Neural cell (in vitro differentiated cells): ENCODE data around the gene NMNAT3.

ENCODE experiments used
- EP300 ChIP-seq: fragments of 450-650 bp; conservative IDR thresholded peaks from 2 replicates; pipeline ENCODE4 v1.6.1; 2014; ENCODE audit warnings: antibody characterized with exemption, mild to moderate bottlenecking, moderate library complexity; ENCODE audit not compliant: poor library complexity, severe bottlenecking
- POLR2AphosphoS5 ChIP-seq: IDR thresholded peaks from 2 replicates; pipeline ENCODE4 v1.6.1; 2012
- TAF1 ChIP-seq: IDR thresholded peaks from 2 replicates; pipeline ENCODE4 v1.6.1; 2012; ENCODE audit warnings: low read depth
- TF ChIP-seq, protein P1 (sequence below): fragments of 450-650 bp; IDR thresholded peaks from 2 replicates; pipeline ENCODE4 v1.5.1; 2014; ENCODE audit warnings: antibody characterized with exemption, mild to moderate bottlenecking, moderate library complexity; ENCODE audit not compliant: poor library complexity, severe bottlenecking
- TF ChIP-seq, protein P2 (sequence below): IDR thresholded peaks from 2 replicates; pipeline ENCODE4 v1.6.1; 2012; ENCODE audit warnings: borderline replicate concordance

DNA sequence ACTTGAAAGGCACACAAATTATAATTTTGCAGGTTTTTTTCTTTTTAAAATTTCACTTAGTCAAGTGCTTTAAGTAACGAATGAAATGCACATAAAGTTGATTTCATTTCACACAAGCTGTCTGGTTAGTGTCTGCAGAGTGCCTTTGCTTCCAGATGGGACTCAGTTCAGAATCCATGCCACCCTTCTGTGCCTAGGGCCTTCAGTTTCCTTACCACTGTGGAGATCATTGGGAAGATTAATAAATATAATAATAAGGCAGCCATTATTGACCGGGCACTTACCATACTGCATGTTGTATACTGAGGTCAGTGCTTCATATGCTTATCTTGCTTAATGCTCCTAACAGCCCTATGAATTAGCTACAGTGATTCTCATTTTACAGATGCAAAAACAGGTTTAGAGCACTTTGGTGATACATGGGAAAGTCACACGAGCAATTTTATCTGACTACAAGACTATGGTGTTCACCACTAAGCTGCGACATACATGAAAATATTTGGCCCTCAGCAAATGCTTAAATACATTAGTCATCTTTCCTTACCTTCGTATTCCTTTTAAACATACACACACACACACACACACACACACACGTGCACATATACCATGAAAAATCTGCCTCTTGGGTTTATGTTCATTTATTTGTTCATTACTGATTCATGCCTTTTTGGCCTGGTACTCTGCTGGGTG is 3.1 kb downstream of the NMNAT3 start:
- TF ChIP-seq EP300 (no peak), POLR2AphosphoS5 (no peak), TAF1 (no peak)
- TF ChIP-seq, protein P1, sequence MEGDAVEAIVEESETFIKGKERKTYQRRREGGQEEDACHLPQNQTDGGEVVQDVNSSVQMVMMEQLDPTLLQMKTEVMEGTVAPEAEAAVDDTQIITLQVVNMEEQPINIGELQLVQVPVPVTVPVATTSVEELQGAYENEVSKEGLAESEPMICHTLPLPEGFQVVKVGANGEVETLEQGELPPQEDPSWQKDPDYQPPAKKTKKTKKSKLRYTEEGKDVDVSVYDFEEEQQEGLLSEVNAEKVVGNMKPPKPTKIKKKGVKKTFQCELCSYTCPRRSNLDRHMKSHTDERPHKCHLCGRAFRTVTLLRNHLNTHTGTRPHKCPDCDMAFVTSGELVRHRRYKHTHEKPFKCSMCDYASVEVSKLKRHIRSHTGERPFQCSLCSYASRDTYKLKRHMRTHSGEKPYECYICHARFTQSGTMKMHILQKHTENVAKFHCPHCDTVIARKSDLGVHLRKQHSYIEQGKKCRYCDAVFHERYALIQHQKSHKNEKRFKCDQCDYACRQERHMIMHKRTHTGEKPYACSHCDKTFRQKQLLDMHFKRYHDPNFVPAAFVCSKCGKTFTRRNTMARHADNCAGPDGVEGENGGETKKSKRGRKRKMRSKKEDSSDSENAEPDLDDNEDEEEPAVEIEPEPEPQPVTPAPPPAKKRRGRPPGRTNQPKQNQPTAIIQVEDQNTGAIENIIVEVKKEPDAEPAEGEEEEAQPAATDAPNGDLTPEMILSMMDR = no peak
- TF ChIP-seq, protein P2, sequence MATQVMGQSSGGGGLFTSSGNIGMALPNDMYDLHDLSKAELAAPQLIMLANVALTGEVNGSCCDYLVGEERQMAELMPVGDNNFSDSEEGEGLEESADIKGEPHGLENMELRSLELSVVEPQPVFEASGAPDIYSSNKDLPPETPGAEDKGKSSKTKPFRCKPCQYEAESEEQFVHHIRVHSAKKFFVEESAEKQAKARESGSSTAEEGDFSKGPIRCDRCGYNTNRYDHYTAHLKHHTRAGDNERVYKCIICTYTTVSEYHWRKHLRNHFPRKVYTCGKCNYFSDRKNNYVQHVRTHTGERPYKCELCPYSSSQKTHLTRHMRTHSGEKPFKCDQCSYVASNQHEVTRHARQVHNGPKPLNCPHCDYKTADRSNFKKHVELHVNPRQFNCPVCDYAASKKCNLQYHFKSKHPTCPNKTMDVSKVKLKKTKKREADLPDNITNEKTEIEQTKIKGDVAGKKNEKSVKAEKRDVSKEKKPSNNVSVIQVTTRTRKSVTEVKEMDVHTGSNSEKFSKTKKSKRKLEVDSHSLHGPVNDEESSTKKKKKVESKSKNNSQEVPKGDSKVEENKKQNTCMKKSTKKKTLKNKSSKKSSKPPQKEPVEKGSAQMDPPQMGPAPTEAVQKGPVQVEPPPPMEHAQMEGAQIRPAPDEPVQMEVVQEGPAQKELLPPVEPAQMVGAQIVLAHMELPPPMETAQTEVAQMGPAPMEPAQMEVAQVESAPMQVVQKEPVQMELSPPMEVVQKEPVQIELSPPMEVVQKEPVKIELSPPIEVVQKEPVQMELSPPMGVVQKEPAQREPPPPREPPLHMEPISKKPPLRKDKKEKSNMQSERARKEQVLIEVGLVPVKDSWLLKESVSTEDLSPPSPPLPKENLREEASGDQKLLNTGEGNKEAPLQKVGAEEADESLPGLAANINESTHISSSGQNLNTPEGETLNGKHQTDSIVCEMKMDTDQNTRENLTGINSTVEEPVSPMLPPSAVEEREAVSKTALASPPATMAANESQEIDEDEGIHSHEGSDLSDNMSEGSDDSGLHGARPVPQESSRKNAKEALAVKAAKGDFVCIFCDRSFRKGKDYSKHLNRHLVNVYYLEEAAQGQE = no peak
